Nephron progenitor cell (in vitro differentiated cells): ENCODE results near the gene KCNQ1.

Experiments used
- DNase-seq: peaks from one replicate; pipeline ENCODE4 v3.0.0; 2021
- H3K27ac Mint-ChIP-seq: 2 replicates; pipeline ENCODE4 v1.8.0; 2021; ENCODE audit warnings: mild to moderate bottlenecking, moderate library complexity, mixed read lengths
- H3K27me3 Mint-ChIP-seq: 2 replicates; pipeline ENCODE4 v1.8.0; 2021; ENCODE audit warnings: mild to moderate bottlenecking, low read depth, mixed read lengths; ENCODE audit not compliant: poor library complexity
- H3K36me3 Mint-ChIP-seq: 2 replicates; pipeline ENCODE4 v1.8.0; 2021; ENCODE audit warnings: low read depth, mixed read lengths
- H3K4me1 Mint-ChIP-seq: 2 replicates; pipeline ENCODE4 v1.8.0; 2021; ENCODE audit warnings: mixed read lengths
- H3K4me3 Mint-ChIP-seq: 2 replicates; pipeline ENCODE4 v1.8.0; 2021; ENCODE audit warnings: mild to moderate bottlenecking, moderate library complexity, mixed read lengths
- H3K9me3 Mint-ChIP-seq: 2 replicates; pipeline ENCODE4 v1.8.0; 2021; ENCODE audit warnings: mild to moderate bottlenecking, moderate library complexity, mixed read lengths
- TF ChIP-seq, protein P1 (sequence below): fragments of 200-600 bp; sonication (generic); IDR thresholded peaks from 2 replicates; pipeline ENCODE4 v1.5.0; 2021; ENCODE audit warnings: antibody characterized with exemption

KCNQ1 gene

DNA sequence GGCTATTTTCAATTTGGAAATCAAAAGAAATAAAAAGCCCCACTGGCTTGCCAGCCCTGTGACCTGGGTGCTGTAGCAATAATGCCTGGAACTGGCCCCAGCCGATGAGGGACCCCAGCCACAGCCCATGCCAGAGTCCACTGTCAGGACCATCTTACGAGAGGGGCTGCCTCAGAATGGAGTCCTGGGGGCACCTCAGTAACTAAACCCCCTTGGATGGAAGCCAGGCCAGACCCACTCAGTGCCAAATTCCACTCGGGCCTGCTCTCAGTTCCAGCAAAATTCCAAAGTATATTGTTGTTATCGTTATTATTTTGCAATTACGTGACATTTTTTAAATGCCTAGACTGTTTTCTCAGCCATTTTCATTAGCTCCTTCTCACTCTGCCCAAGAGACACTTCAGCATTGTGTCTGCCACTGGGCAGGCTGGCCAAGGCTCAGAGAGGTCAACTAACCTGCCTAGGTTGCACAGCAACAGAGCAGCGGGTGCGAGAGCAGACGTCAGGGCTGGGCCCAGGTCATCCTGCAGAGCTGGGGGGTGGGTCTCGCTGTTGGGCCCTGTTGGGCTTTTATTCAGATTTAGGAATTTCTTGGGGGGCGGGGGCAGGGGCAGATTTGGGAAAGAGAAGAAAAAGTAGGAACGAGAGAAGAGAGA, 421.2 kb downstream of the KCNQ1 start:
- DNase-seq = no peak
- no peaks in the 10 kb centered on the region for H3K36me3 Mint-ChIP-seq
- H3K27me3 Mint-ChIP-seq = peaks cover 53% of the 10 kb centered on the region
- peaks cover 47% of the 10 kb centered on the region for H3K4me1 Mint-ChIP-seq
- H3K9me3 Mint-ChIP-seq = no peaks in the 10 kb centered on the region
- H3K4me3 Mint-ChIP-seq = no peak overlapping the region
- H3K27ac Mint-ChIP-seq = no peak overlapping the region
- TF ChIP-seq, protein P1, sequence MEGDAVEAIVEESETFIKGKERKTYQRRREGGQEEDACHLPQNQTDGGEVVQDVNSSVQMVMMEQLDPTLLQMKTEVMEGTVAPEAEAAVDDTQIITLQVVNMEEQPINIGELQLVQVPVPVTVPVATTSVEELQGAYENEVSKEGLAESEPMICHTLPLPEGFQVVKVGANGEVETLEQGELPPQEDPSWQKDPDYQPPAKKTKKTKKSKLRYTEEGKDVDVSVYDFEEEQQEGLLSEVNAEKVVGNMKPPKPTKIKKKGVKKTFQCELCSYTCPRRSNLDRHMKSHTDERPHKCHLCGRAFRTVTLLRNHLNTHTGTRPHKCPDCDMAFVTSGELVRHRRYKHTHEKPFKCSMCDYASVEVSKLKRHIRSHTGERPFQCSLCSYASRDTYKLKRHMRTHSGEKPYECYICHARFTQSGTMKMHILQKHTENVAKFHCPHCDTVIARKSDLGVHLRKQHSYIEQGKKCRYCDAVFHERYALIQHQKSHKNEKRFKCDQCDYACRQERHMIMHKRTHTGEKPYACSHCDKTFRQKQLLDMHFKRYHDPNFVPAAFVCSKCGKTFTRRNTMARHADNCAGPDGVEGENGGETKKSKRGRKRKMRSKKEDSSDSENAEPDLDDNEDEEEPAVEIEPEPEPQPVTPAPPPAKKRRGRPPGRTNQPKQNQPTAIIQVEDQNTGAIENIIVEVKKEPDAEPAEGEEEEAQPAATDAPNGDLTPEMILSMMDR = no peak

DNA sequence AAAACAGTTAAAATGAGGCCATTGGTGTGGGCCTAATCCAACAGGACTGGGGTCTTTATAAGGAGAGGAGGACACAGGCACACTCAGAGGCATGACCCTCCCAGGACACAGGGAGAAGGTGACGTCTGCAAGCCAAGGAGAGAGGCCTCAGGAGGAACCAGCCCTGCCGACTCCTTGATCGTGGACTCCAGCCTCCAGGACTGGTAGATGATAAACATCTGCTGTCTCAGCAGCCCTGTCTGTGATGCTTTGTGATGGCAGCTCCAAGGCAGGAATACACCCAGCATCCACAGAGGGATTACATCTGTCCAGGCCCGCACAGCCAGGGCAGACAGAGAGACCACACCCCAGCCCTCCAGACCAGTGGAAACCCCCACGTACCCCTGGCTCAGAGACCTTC, 422.3 kb downstream of the KCNQ1 start:
- H3K4me3 Mint-ChIP-seq = peak overlapping the region; percentile 58
- H3K9me3 Mint-ChIP-seq = no peaks in the 10 kb centered on the region
- peaks cover 58% of the 10 kb centered on the region for H3K4me1 Mint-ChIP-seq
- peaks cover 54% of the 10 kb centered on the region for H3K27me3 Mint-ChIP-seq
- DNase-seq = no peak
- H3K27ac Mint-ChIP-seq = no peak overlapping the region
- no peaks in the 10 kb centered on the region for H3K36me3 Mint-ChIP-seq
- TF ChIP-seq, protein P1 = no peak

DNA sequence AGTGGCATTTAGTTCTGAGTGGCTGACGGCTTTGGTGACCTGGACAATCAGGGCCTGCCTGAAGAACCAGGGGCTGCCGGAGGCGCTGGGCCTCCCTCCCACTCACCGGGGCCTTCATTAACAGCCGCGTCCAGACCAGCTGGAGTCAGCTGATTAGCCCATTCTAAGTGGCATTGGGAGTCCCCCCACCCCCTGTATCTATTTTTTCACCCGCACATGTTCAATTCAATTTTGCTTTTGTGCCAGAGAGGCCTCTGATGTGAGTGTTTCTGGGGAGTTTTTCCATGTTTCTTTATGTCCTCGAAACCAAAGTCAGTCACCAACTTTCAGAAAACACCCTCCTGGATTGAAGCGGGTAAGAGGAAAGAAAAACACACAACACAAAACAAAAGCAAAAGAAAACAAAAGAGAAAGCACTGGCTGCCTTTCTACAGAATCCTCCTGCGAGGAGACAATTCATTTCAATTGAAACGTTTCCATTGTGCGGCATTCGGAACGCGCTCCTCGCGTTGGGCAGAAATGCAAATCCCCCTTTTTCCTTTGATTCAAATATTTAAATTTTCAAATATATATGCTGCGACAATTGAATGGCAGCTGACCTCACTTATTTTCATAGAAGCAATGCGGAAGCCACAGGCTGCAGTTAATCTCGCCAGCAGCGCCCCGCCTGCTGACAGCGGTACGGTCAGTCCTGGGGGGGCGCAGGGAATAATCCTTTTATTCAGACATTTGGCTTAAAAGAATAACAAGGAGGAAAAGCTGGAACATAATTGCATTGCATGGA, 423.1 kb downstream of the KCNQ1 start:
- Mint-ChIP-seq H3K27ac (no peak overlapping the region), H3K27me3 (peaks cover 54% of the 10 kb centered on the region), H3K4me1 (peaks cover 58% of the 10 kb centered on the region), H3K9me3 (no peaks in the 10 kb centered on the region), H3K4me3 (peak overlapping the region; percentile 73), H3K36me3 (no peaks in the 10 kb centered on the region)
- no peak for DNase-seq
- TF ChIP-seq, protein P1 = no peak

DNA sequence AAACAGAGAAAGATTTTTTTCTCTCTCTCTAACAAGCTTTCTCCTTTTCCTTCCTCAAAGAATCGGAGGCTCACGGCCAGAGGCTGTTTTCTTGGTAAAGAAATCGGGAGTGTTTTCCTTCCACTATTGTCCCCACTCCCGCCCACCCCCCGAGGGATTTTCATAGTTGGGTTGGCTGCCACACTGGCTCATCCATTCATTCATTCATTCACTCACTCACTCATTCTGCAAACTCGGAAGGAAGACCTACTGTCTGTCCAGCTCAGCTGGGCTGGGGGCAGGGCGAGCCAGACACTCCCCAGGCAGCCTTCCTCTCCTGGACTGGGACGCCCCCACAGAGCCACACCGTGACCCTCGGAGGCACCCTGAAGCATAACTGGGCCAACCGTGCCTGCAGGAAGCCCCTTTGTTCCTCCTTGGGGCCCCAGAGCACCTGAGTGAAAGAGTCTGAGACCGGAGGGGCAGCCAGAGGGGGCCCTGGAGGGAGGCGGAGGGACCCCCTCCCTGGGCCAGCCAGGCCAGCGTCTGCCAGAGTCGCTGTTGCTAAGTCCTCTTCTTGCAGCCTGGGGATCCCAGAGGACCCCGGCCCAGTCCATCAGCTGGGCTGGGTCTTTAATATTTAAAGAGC, 423.8 kb downstream of the KCNQ1 start:
- no peaks in the 10 kb centered on the region for H3K36me3 Mint-ChIP-seq
- H3K9me3 Mint-ChIP-seq = no peaks in the 10 kb centered on the region
- peak overlapping the region; percentile 73 for H3K4me3 Mint-ChIP-seq
- H3K27me3 Mint-ChIP-seq = peaks cover 54% of the 10 kb centered on the region
- H3K27ac Mint-ChIP-seq = no peak overlapping the region
- H3K4me1 Mint-ChIP-seq = peaks cover 53% of the 10 kb centered on the region
- TF ChIP-seq, protein P1 = no peak
- DNase-seq = no peak

DNA sequence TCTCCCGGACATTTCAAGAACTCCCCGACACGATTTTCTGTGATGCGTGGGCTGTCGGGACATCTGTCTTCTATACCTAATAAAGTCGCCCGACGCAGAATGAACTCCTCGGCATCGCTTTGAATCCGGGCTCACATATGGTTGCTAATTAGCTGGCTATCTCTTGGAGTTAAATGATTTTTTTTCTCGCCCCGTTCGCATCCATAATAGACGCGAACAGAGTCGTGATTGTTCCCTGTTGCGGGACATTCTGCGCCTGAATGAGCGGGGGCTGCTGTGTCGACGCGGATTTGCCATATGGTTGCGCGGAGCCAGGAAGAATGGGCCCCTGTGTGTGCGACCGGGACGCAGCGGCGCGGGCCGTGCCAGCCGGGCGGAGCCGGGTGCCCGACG, 424.3 kb downstream of the KCNQ1 start:
- Mint-ChIP-seq H3K4me1 (peaks cover 50% of the 10 kb centered on the region), H3K36me3 (no peaks in the 10 kb centered on the region), H3K27me3 (peaks cover 52% of the 10 kb centered on the region), H3K4me3 (peak overlapping the region; percentile 72), H3K9me3 (peaks cover 1% of the 10 kb centered on the region), H3K27ac (no peak overlapping the region)
- TF ChIP-seq, protein P1 = no peak
- no peak for DNase-seq
